Liver (tissue), 9 donors: ENCODE results near the gene ACOT7. TPM values are rescaled to one million over a fixed set of nuclear protein-coding genes. Genes with fewer than 3 reads are reported as not detected.

Experiments used
- DNase-seq: peaks from one replicate; pipeline ENCODE4 v3.0.0-alpha.2; 2017; ENCODE audit warnings: low spot score
- H3K27ac ChIP-seq, 2 donors: one replicate each; pipeline ENCODE4 v1.7.0; 2013; ENCODE audit warnings: inconsistent platforms in 2 of 2, low read length in 2 of 2, control low read depth in 1 of 2, low read depth in 1 of 2, mild to moderate bottlenecking in 1 of 2
- H3K27me3 ChIP-seq, 4 donors: one replicate each; pipeline versions ENCODE4 v1.6.1 to v1.7.0; 2013; ENCODE audit warnings: low read length in 3 of 4, inconsistent platforms in 1 of 4, mild to moderate bottlenecking in 1 of 4, moderate library complexity in 1 of 4; ENCODE audit not compliant: control insufficient read depth in 4 of 4, insufficient read depth in 4 of 4
- H3K36me3 ChIP-seq, 4 donors: one replicate each; pipeline versions ENCODE4 v1.6.1 to v1.7.0; 2013; ENCODE audit warnings: low read length in 3 of 4, mild to moderate bottlenecking in 3 of 4, low read depth in 1 of 4, moderate library complexity in 1 of 4; ENCODE audit not compliant: control insufficient read depth in 4 of 4, insufficient read depth in 3 of 4
- H3K4me1 ChIP-seq, 4 donors: one replicate each; pipeline versions ENCODE4 v1.6.1 to v1.7.0; 2013; ENCODE audit warnings: low read length in 3 of 4, mild to moderate bottlenecking in 3 of 4, moderate library complexity in 1 of 4; ENCODE audit not compliant: control insufficient read depth in 4 of 4, insufficient read depth in 4 of 4
- H3K4me3 ChIP-seq, 3 donors: one replicate each; pipeline versions ENCODE4 v1.6.1 to v1.7.0; 2013; ENCODE audit warnings: low read length in 3 of 3, control low read depth in 1 of 3, low read depth in 1 of 3, mild to moderate bottlenecking in 1 of 3
- H3K9ac ChIP-seq, 2 donors: one replicate each; pipeline ENCODE4 v1.7.0; 2013; ENCODE audit warnings: low read length in 2 of 2, mild to moderate bottlenecking in 2 of 2, moderate library complexity in 2 of 2, control low read depth in 1 of 2, low read depth in 1 of 2
- H3K9me3 ChIP-seq, 4 donors: one replicate each; pipeline versions ENCODE4 v1.6.1 to v1.7.0; 2013; ENCODE audit warnings: low read length in 3 of 4; ENCODE audit not compliant: control insufficient read depth in 4 of 4
- EGR1 ChIP-seq, 2 donors: IDR thresholded peaks; 2 replicates each; pipeline ENCODE4 v1.6.1; 2016 to 2018; ENCODE audit warnings: antibody characterized with exemption in 2 of 2, low read depth in 2 of 2
- FOXA1 ChIP-seq: IDR thresholded peaks from 2 replicates; pipeline ENCODE4 v1.6.1; 2016; ENCODE audit warnings: antibody characterized with exemption
- FOXA2 ChIP-seq: IDR thresholded peaks from 2 replicates; pipeline ENCODE4 v1.6.1; 2016; ENCODE audit warnings: antibody characterized with exemption
- GABPA ChIP-seq, 2 donors: IDR thresholded peaks in 1 of 2; conservative IDR thresholded peaks in 1 of 2; 2 replicates each; pipeline ENCODE4 v1.6.1; 2016; ENCODE audit warnings: antibody characterized with exemption in 2 of 2, mild to moderate bottlenecking in 1 of 2, moderate library complexity in 1 of 2
- HNF4A ChIP-seq, 2 donors: conservative IDR thresholded peaks; 2 replicates each; pipeline ENCODE4 v1.6.1; 2016; ENCODE audit warnings: antibody characterized with exemption in 2 of 2, mild to moderate bottlenecking in 2 of 2
- HNF4G ChIP-seq: IDR thresholded peaks from 2 replicates; pipeline ENCODE4 v1.6.1; 2016; ENCODE audit warnings: antibody characterized with exemption
- JUND ChIP-seq, 2 donors: IDR thresholded peaks; 2 replicates each; pipeline ENCODE4 v1.6.1; 2016; ENCODE audit warnings: antibody characterized with exemption in 2 of 2
- RAD21 ChIP-seq, 2 donors: IDR thresholded peaks; 2 replicates each; pipeline ENCODE4 v1.6.1; 2016; ENCODE audit warnings: antibody characterized with exemption in 2 of 2, mild to moderate bottlenecking in 2 of 2
- RXRA ChIP-seq, 2 donors: IDR thresholded peaks; 2 replicates each; pipeline ENCODE4 v1.6.1; 2017 to 2018; ENCODE audit warnings: antibody characterized with exemption in 2 of 2, mild to moderate bottlenecking in 1 of 2
- TAF1 ChIP-seq: conservative IDR thresholded peaks from 2 replicates; pipeline ENCODE4 v1.6.1; 2016; ENCODE audit warnings: antibody characterized with exemption, mild to moderate bottlenecking
- YY1 ChIP-seq: IDR thresholded peaks from 2 replicates; pipeline ENCODE4 v1.6.1; 2016; ENCODE audit warnings: antibody characterized with exemption, mild to moderate bottlenecking
- WGBS: extraction: QIAGEN DNeasy Blood & Tissue Kit; methylation state at CpG from one replicate; pipeline ENCODE4 v1.1.7; 2013; 5-methylcytosine and 5-hydroxymethylcytosine counted together
- polyA plus RNA-seq, 2 donors: library from polyadenylated mRNA; stranded (reverse) in 1 of 2; unstranded in 1 of 2; fragments of 200-250 nt in 1 of 2; fragments of >200 nt in 1 of 2; fragmentation: Nextera tagmentation in 1 of 2; extraction: Ambion mirVana in 1 of 2; gene quantifications; one replicate each; pipeline versions ENCODE4 v1.2.1 to v1.2.3, GENCODE V29; 2013 to 2015
- total RNA-seq, 2 donors: library from RNA; depleted of rRNA; stranded (reverse); fragments of >200 nt; gene quantifications; one replicate each; pipeline ENCODE4 v1.2.3, GENCODE V29; 2014
- TF ChIP-seq, protein P1 (sequence below): fragments of 150-350 bp; IDR thresholded peaks from 2 replicates; pipeline ENCODE4 v1.5.1; 2017; ENCODE audit warnings: improper control_type of control experiment, low read depth, low read length; ENCODE audit not compliant: missing input control
- TF ChIP-seq, protein P2 (sequence below): IDR thresholded peaks from 2 replicates; pipeline ENCODE4 v1.6.1; 2016; ENCODE audit warnings: antibody characterized with exemption
- TF ChIP-seq, protein P3 (sequence below): IDR thresholded peaks from 2 replicates; pipeline ENCODE4 v1.6.1; 2016; ENCODE audit warnings: antibody characterized with exemption
- TF ChIP-seq, protein P4 (sequence below): IDR thresholded peaks from 2 replicates; pipeline ENCODE4 v1.6.1; 2016; ENCODE audit warnings: antibody characterized with exemption, mild to moderate bottlenecking
- donor health status: healthy.
- donor health status: healthy.
- donor health status: healthy.
- donor health status: healthy.
- donor health status: healthy.

The ACOT7 gene
- total and polyA plus RNA-seq, 4 donors, result 8.7 to 14.4 (median 10.4) TPM

DNA sequence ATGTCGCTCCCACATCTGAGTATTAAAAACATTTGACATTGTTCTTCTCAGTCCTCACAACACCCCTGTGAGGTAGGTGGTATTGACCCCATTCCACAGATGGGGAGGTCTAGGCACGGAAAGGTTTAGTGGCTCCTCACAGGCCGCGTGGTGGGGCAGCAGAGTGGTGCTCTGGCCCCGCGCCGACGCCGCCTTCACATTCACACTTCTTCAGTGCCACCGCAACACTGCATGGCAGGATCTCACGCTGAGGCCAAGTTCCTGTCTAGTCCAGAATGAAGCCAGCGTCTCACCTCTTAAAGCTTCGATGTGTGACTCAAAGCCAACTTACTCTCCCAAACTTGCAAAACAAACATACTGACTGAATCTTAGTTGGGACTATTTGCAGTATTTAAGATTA, 169.9 kb downstream of the ACOT7 start:
- TF ChIP-seq HNF4A (conservative IDR thresholded peaks at IDR 0.05) (no peak), YY1 (no peak), RAD21 (IDR thresholded peaks at IDR 0.05) (no peak), TAF1 (no peak), GABPA (IDR thresholded peaks at IDR 0.05 in 1 of 2, conservative IDR thresholded peaks at IDR 0.05 in 1 of 2) (no peak), JUND (IDR thresholded peaks at IDR 0.05) (no peak)
- TF ChIP-seq, protein P1, sequence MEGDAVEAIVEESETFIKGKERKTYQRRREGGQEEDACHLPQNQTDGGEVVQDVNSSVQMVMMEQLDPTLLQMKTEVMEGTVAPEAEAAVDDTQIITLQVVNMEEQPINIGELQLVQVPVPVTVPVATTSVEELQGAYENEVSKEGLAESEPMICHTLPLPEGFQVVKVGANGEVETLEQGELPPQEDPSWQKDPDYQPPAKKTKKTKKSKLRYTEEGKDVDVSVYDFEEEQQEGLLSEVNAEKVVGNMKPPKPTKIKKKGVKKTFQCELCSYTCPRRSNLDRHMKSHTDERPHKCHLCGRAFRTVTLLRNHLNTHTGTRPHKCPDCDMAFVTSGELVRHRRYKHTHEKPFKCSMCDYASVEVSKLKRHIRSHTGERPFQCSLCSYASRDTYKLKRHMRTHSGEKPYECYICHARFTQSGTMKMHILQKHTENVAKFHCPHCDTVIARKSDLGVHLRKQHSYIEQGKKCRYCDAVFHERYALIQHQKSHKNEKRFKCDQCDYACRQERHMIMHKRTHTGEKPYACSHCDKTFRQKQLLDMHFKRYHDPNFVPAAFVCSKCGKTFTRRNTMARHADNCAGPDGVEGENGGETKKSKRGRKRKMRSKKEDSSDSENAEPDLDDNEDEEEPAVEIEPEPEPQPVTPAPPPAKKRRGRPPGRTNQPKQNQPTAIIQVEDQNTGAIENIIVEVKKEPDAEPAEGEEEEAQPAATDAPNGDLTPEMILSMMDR, result no peak
- 97% methylated on average over 13 of the region's 13 CpGs for WGBS

DNA sequence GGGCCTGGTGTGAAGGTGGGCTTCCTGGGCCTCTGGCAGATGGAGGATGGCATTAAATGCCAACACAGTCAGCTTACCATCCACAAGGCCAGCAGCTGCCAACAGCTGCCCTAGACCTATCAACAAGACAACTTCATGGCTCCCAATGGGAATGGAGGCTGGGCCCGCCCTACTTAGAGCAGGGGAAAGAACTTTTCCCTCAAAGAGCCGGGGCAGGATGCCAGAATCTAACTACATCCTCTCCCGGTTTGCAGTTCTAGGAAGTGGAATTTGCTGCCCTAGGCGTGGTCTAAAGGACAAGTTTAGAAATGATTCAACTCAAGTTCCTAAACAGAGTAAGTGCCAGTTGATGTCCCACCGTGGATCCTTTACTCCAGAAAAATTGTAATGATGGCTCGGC, 170.9 kb downstream of the ACOT7 start:
- TF ChIP-seq, protein P2, sequence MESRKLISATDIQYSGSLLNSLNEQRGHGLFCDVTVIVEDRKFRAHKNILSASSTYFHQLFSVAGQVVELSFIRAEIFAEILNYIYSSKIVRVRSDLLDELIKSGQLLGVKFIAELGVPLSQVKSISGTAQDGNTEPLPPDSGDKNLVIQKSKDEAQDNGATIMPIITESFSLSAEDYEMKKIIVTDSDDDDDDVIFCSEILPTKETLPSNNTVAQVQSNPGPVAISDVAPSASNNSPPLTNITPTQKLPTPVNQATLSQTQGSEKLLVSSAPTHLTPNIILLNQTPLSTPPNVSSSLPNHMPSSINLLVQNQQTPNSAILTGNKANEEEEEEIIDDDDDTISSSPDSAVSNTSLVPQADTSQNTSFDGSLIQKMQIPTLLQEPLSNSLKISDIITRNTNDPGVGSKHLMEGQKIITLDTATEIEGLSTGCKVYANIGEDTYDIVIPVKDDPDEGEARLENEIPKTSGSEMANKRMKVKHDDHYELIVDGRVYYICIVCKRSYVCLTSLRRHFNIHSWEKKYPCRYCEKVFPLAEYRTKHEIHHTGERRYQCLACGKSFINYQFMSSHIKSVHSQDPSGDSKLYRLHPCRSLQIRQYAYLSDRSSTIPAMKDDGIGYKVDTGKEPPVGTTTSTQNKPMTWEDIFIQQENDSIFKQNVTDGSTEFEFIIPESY, result no peak
- no peak for TF ChIP-seq HNF4G
- TF ChIP-seq FOXA2, result no peak
- TF ChIP-seq, protein P3, sequence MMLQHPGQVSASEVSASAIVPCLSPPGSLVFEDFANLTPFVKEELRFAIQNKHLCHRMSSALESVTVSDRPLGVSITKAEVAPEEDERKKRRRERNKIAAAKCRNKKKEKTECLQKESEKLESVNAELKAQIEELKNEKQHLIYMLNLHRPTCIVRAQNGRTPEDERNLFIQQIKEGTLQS, result no peak
- TF ChIP-seq, protein P1, result no peak
- no peak for TF ChIP-seq TAF1
- no peak for TF ChIP-seq RXRA (IDR thresholded peaks at IDR 0.05)
- TF ChIP-seq, protein P4, sequence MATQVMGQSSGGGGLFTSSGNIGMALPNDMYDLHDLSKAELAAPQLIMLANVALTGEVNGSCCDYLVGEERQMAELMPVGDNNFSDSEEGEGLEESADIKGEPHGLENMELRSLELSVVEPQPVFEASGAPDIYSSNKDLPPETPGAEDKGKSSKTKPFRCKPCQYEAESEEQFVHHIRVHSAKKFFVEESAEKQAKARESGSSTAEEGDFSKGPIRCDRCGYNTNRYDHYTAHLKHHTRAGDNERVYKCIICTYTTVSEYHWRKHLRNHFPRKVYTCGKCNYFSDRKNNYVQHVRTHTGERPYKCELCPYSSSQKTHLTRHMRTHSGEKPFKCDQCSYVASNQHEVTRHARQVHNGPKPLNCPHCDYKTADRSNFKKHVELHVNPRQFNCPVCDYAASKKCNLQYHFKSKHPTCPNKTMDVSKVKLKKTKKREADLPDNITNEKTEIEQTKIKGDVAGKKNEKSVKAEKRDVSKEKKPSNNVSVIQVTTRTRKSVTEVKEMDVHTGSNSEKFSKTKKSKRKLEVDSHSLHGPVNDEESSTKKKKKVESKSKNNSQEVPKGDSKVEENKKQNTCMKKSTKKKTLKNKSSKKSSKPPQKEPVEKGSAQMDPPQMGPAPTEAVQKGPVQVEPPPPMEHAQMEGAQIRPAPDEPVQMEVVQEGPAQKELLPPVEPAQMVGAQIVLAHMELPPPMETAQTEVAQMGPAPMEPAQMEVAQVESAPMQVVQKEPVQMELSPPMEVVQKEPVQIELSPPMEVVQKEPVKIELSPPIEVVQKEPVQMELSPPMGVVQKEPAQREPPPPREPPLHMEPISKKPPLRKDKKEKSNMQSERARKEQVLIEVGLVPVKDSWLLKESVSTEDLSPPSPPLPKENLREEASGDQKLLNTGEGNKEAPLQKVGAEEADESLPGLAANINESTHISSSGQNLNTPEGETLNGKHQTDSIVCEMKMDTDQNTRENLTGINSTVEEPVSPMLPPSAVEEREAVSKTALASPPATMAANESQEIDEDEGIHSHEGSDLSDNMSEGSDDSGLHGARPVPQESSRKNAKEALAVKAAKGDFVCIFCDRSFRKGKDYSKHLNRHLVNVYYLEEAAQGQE, result no peak
- TF ChIP-seq FOXA1, result no peak
- TF ChIP-seq EGR1 (IDR thresholded peaks at IDR 0.05; ENCODE audit: low read depth in 2 of 2), result no peak
- WGBS, result 70% methylated on average over 6 of the region's 6 CpGs
- no peak overlapping the region for H3K27ac ChIP-seq
- no peak overlapping the region for H3K9ac ChIP-seq
- peaks cover 6 to 43% (median 28%) of the 10 kb centered on the region in 4 donors for H3K36me3 ChIP-seq
- no peaks in the 10 kb centered on the region for H3K9me3 ChIP-seq
- no peaks in the 10 kb centered on the region for H3K27me3 ChIP-seq
- no peak for DNase-seq
- no peaks in the 10 kb centered on the region for H3K4me1 ChIP-seq
- H3K4me3 ChIP-seq, result no peak overlapping the region

More for the DNA sequence above, 169.9 kb downstream of the ACOT7 start:
- no peak overlapping the region for H3K9ac ChIP-seq
- no peak for DNase-seq
- H3K27ac ChIP-seq, result no peak overlapping the region
- H3K36me3 ChIP-seq, result peaks cover 6 to 50% (median 30%) of the 10 kb centered on the region in 4 donors
- no peaks in the 10 kb centered on the region for H3K4me1 ChIP-seq
- H3K4me3 ChIP-seq, result no peak overlapping the region
- no peaks in the 10 kb centered on the region for H3K27me3 ChIP-seq
- no peaks in the 10 kb centered on the region for H3K9me3 ChIP-seq
